ENCODE data around the gene LZTR1.
A peak's percentile ranks its signal among the peaks of the same experiment; 100 is the strongest.
"Not testable (repeated sequence)": the region's sequence is repeated elsewhere in the genome, so short reads cannot be mapped to it uniquely, and the experiment has no call there.

Gene LZTR1

DNA sequence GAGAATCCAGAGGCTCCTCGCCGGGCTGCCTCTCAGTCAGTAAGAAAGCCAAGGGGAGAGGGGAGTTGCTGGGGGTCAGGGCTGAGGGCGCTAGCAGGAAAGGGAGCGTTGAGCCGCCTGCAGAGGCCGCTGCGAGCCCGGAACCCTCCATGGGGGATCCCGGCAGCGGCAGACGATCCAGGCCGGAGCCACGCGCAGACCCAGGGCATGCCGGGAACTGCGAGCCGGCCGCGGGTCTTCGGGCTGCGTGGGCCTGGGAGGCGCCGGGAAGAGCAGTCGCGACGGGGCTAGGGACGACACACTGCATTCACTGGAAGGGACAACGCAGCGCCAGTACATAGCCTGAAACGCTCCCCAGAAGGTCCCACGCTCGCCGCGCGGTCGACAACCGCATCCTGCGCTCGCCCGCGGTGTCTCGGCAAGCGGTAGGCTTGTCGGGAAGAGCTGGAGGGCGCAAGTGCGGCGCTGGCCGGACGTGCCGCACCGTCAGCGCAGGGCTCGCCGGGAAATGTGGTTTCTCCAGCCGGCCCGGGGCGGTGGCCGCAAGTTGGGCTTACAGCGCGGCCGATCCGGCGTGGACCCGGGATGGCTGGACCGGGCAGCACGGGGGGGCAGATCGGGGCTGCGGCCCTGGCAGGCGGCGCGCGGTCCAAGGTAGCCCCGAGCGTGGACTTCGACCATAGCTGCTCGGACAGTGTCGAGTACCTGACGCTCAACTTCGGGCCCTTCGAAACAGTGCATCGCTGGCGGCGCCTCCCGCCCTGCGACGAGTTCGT is at the start of gene LZTR1:
Gene LZTR1 (plus strand): TSS at position 511 of the 776 bp plus-strand sequence. CDS start 75 bp downstream, at position 586.
- peak in 3 of 4 experiments; percentile 45 to 65 (median 64) for DNase-seq (ENCODE audit: low read depth in 4 of 4, low spot score in 1 of 4)

DNA sequence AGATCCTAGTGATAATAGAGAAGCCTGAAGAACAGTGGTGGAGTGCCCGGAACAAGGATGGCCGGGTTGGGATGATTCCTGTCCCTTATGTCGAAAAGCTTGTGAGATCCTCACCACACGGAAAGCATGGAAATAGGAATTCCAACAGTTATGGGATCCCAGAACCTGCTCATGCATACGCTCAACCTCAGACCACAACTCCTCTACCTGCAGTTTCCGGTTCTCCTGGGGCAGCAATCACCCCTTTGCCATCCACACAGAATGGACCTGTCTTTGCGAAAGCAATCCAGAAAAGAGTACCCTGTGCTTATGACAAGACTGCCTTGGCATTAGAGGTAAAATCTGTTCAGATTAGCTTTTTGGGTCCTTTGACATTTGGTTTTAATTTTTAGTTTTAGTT is 48.2 kb upstream of the LZTR1 start:
- no peak for DNase-seq (ENCODE audit: low read depth in 4 of 4, low spot score in 1 of 4)

DNA sequence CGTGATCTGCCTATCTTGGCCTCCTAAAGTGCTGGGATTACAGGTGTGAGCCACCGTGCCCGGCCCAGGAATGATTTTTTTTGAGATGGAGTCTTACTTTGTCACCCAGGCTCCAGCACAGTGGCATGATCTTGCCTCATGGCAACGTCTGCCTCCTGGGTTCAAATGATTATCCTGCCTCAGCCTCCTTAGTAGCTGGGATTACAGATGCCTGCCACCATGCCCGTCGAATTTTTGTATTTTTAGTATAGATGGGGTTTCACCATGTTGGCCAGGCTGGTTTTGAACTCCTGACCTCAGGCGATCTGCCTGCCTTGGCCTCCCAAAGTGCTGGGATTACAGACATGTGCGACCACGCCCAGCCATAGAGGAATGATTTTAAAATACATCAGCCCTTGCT is 47.0 kb upstream of the LZTR1 start:
- DNase-seq (ENCODE audit: low read depth in 4 of 4, low spot score in 1 of 4), result not testable (repeated sequence)

DNA sequence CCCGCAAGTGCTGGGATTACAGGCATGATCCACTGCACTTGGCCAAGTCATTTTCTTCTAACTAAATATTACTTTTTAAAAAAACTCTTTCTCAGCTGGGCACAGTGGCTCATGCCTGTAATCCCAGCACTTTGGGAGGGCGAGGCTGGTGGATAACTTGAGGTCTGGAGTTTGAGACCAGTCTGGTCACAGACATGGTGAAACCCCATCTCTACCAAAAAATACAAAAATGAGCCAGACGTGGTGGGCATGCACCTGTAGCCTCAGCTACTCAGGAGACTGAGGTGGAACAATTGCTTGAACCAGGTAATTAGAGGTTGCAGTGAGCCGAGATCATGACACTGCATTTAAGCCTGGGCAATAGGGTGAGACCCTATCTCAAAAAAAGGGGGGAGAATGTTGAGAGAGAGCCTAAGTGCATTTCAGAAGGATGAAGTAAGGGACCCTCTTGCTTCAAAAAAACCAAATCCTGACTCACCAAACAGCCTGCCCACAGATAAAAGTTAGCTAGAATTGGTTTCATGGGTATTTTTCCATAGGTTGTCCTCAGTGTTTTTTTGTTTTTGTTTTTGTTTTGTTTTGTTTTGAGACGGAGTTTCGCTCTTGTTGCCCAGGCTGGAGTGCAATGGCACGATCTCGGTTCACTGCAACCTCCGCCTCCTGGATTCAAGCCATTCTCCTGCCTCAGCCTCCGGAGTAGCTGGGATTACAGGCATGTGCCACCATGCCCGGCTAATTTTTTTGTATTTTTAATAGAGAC is 46.1 kb upstream of the LZTR1 start:
- DNase-seq (ENCODE audit: low read depth in 4 of 4, low spot score in 1 of 4), result not testable (repeated sequence)

DNA sequence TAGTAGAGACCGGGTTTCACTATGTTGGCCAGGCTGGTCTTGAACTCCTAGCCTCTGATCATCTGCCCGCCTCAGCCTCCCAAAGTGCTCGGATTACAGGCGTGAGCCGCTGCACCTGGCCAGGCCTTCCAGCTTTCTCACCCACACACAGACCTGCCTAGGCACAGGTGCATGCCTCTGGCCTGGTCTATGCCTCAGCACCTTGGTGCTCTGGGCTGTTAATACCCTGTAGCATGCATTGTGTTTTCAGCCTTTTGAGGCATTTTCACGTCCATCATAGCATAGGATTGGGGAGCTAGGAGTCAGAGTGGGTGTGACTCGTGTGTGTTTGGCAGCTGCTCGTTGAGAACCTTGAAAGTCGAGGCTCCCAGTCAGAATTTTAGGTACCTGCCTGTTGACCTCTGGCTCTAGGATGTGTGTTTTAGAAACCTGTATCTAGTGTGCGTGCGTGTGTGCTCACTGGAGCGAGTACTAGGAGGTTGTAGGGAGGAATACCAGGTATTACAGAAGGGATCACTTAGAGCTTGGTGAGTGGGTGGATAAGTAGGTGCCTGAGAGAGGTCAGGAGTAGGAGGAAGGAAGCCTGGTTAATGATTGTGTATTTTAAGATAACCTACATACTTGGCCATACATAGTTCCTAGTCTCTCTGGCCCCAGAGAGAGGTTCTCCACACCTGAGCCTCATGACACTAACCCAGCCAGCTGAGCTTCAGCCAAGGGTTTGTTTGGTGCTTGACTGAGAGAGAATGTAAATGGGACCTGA is 44.9 kb upstream of the LZTR1 start:
- DNase-seq (ENCODE audit: low read depth in 4 of 4, low spot score in 1 of 4), result no peak

DNA sequence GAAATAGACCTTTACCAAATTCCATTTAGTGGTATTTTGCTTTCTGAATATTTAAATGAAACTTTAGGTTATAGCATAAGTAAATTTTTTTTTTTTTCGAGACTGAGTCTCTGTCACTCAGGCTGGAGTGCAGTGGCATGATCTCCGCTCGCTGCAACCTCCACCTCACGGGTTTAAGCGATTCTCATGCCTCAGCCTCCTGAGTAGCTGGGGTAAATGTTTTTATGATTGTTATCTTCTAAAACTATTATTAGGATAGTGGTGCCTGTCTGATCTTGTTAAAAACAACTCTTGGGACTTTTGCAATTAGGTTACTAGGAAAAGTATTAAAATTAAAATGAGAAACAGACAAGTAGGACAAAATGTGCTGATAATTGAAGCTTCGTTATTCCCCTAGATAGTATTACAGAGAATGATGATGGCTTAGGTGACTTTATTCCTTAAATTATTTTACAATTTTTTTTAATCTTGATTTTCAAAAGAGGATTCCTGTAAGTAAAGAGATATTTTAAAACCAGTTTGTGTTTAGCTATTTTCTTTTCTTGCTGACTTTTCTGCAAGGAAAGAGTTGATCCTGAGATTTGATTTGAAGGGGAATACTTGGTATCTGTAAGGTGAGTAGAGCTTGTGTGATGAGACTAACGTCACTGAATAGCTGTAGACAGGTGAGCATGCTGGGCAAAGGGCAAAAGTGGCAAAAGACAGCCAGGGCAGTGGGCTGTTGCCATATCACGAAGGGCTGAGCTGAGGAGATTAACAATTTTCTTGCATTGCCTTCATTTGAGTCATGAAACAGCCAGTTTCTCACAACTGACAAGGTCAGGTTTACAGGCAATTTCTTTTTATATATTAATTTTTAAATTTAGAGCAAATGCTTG is 44.1 kb upstream of the LZTR1 start:
- DNase-seq (ENCODE audit: low read depth in 4 of 4, low spot score in 1 of 4), result no peak

DNA sequence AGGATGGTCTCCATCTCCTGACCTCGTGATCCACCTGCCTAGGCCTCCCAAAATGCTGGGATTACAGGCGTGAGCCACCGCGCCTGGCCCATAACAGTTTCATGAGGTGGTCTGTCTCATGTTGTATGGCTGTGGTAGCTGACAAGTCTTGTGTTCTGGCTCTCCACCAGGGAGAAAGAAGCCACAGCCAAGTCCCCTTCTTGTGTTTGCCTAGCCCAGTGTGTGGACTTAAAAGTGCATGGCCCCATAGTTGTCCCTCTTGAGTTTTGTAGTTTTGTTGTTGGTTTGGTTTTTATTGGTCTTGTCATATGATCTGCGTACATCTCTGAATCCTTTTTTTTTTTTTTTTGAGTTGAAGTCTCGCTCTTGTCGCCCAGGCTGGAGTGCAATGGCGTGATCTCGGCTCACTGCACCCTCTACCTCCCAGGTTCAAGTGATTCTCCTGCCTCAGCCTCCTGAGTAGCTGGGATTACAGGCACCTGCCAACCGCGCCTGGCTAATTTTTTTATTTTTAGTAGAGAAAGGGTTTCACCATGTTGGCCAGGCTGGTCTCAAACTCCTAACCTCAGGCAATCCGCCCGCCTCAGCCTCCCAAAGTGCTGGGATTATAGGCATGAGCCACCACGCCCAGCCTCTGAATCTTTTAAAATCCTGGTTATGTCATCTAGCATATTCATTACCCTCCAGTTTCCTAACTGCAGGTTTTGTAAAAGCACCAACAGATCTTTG is 42.5 kb upstream of the LZTR1 start:
- DNase-seq (ENCODE audit: low read depth in 4 of 4, low spot score in 1 of 4), result not testable (repeated sequence)

DNA sequence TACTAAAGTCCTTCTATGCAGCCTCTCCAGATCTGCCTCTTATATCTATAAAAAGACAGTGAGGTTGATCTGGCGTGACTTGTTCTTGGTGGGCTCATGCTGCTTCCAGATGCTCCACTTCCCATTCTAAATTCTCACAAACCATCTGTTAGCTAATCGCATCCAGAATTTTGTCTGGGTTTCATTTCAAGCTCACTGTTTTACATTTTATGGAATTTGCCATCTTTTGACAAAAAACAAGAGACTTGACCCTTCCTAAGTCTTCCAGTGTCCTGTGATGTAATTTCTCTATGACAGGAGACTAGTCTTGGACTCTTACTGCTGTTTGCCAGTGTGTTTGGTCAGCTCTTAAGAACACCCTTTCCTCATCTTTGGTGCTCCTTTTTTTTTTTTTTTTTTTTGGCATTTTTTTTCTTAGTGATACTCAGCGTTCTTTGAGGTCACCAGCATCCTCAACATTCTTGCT is 41.9 kb upstream of the LZTR1 start:
- no peak for DNase-seq (ENCODE audit: low read depth in 4 of 4, low spot score in 1 of 4)

DNA sequence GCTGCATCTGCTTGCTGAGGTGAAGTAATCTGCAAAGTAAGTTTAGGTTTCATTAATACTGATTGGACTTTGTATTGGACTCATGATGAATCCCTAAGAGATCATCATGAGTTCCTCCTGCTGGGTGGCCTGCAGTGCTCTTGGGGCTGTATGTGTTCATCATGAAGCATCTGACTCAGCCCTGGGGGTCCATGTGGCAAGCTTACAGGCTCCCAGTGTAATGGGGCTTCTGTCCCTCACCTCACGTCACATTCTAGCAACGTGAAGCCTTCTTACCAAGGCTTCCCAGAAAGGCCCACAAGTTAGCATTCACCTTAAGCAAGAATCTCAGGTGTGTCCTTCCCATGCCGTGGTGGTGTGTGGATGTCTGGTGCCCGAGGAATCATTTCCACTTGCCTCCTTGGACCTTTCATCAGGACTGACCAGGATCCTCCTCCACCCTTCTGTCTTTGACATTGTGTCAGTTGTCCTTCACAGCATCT is 41.2 kb upstream of the LZTR1 start:
- DNase-seq (ENCODE audit: low read depth in 4 of 4, low spot score in 1 of 4), result no peak

DNA sequence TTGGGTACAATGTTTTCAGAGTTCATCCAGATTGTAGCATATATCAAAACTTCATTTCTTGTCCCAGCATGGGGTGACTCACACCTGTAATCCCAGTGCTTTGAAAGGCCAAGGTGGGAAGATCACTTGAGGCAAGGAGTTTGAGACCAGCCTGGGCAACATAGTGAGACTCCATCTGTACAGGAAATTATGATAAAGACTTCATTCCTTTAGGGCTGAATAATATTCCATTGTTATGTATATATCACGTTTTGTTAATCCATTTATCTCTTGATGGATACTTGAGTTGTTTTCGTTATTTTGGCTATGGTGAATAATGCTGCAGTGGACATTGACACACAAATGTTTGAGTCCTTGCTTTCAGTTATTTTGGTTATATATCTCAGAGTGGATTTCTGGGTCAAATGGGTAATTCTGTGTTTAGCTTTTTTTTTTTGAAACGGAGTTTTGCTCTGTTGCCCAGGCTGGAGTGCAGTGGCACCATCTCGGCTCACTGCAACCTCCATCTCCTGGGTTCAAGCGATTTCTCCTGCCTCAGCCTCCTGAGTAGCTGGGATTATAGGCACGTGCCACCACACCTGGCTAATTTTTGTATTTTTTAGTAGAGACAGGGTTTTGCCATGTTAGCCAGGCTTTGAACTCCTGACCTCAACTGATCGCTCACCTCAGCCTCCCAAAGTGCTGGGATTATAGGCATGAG is 39.7 kb upstream of the LZTR1 start:
- DNase-seq (ENCODE audit: low read depth in 4 of 4, low spot score in 1 of 4), result not testable (repeated sequence)

DNA sequence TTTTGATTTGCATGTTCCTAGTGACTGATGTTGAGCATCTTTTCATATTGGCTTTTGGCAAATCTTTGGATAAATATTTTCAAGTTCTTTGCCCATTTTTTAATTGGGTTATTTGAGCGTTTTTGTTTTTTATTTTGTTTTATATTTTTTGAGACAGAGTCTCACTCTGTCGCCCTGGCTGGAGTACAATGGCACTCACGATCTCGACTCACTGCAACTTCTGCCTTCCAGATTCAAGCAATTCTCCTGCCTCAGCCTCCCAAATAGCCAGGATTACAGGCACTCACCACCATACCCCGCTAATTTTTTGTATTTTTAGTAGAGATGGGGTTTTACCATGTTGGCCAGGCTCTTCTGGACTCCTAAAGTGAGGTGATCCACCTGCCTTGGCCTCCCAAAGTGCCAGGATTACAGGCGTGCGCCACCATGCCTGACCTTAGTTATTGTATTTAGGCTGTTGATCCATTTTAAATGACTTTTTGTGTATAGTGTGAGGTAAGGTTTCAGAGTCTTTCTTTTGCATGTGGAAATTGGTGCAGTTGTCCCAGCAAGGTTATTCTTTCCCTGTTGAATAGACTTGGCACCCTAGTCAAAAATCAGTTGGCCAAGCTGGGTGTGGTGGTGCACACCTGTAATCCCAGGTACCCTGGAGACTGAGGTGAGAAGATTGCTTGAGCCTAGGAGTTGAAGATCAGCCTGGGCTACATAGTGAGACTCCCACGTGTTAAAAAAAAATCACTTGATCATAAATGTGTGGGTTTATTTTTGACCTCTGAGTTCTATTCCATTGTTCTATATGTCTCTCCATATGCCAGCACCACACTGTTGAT is 38.8 kb upstream of the LZTR1 start:
- DNase-seq (ENCODE audit: low read depth in 4 of 4, low spot score in 1 of 4), result no peak

DNA sequence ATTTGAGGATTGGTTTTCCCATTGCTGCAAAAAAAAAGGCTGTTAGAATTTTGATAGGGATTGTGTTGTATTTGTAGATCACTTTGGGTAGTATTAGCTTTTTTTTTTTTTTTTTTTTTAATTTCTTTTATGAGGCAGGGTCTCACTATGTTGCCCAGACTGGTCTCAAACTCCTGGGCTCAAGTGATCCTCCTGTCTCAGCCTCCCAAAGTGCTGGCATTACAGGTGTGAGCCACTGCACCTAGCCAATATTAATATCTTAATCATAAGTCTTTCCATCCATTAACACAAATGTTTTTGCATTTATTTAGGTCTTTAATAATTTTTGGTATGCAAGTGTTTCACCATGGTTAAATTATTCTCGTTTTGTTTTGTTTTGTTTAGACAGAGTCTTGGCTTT is 38.1 kb upstream of the LZTR1 start:
- no peak for DNase-seq (ENCODE audit: low read depth in 4 of 4, low spot score in 1 of 4)

DNA sequence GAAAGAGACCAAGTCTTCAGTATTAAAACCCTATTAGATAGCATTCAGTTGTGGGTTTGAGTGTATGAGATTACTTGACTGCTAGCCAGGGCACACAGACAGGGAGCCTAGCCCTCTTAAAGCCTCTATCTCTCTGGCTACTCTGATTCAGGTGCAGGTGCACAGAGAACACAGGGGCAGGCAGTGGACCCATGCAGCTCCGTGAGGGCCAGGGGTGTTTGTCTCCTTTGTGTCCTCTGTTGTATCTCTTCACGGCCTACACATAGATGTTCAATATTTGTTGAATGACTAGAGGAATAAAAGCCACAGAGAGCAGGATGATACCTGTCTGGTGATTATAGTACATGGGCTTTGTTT is 36.5 kb upstream of the LZTR1 start:
- DNase-seq (ENCODE audit: low read depth in 4 of 4, low spot score in 1 of 4), result no peak

DNA sequence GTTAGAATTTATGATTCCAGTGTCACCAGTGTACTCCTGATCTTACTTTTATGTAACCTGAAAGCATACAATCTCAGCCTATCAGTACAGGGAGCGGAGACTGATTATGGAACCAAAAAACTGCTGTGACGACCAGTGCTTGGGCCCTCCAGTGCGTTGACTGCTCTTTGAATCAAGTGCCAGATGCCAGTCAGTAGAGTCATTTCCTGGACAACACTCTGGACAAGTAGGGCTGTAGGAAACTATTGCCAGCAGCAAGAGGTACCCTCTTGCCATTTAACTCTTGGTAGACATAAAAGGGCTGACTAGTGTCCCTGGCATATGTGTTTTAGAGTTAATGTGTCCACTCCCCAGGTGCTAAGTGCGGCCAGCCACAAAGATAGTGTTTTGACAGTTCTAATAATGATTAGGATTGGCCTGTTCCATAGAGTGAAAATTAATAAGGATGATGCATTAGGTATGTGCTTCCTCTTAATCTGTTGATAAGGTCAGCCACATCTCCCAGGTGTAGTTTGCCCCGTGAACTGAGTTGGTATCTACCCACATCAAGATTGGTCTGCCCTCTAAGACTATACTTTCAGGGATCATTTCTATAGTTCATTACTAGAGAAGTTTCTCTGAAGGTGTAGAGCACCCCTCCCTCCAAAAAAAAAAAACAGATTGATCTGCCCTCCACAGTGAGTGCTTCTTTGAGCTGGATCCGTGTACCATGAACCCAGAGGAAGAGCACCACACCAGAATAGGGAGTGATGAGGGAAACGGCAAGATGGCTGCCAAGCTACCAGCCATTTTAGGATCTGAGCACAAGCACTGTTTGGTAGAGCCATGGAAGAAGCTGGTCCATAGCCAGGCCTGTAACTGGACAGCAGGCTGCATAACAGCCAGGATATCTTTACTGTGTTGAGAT is 35.8 kb upstream of the LZTR1 start:
- no peak for DNase-seq (ENCODE audit: low read depth in 4 of 4, low spot score in 1 of 4)

DNA sequence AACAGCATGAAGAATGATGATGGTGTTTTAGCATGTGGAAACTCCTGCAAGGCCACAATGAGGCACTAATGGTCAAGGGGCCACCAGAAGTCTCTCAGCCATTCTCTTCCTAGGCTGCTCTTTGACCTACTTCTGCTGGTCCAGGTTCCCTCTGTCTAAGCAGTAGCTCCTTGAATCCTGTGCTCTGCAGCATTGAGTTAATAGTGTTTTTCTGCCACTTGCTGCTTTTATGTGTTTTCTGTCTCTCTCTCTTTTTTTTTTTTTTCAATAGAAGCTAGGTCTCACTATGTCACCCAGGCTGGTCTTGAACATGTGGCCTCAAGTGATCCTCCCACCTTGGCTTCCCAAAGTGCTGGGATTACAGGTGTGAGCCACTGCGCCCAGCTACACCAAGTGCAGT is 35.1 kb upstream of the LZTR1 start:
- no peak for DNase-seq (ENCODE audit: low read depth in 4 of 4, low spot score in 1 of 4)

DNA sequence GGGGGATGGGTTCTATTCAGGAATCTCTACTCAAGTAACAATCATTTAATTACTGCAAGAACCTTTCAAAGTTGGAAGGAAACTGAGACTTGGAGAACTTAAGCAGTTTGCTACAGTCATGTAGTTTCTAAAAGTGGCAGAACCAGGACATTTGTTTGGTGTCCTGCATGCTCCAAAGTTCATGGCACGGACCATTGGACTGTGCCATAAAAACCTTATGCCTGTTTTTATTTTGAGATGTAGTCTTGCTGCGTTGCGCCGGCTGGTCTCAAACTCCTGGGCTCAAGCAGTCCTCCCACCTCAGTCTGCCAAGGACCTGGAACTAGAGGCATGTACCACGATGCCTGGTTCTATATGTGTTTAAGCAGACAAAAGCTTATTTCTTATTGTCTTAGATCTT is 33.6 kb upstream of the LZTR1 start:
- DNase-seq (ENCODE audit: low read depth in 4 of 4, low spot score in 1 of 4), result no peak

DNA sequence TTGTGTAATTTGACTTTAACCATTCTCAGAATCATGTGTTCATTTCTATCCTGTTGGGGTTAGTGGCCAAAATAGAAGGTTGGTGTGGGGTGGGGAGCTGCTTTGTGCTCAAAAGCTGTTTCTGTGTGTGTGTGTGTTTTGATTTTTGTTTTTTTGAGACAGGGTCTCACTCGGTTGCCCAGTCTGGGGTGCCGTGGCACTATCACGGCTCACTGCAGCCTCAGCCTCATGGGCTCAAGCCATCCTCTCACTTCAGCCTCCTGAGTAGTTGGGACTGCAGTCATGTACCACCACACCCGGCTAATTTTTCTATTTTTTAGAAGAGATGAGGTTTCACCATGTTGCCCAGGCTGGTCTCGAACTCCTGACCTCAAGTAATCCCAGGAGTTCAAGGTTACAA is 33.1 kb upstream of the LZTR1 start:
- DNase-seq (ENCODE audit: low read depth in 4 of 4, low spot score in 1 of 4), result no peak

Data from stimulated activated CD4-positive, alpha-beta T cell treated with anti-CD3 and anti-CD28 coated beads, Interleukin-1b, Interleukin-23, amount 100 ng/mL, for 24 hours (primary cell).